GM19395 (cell line): ENCODE measurements around the gene CYB5A.
"Not testable (repeated sequence)": the region's sequence is repeated elsewhere in the genome, so short reads cannot be mapped to it uniquely, and the experiment has no call there.

Experiments used
- ATAC-seq: cut with Tn5 transposase; IDR thresholded peaks from one replicate; pipeline ENCODE4 v1.9.1; 2021; ENCODE audit warnings: mild to moderate bottlenecking, moderate library complexity; ENCODE audit not compliant: unreplicated experiment

CYB5A gene

GRCh38 chr18:74299162-74299561 is 7.4 kb upstream of the CYB5A start:
- ATAC-seq: no peak

- ATAC-seq: no peak
Measured at GRCh38 chr18:74294526-74294925, 2.8 kb upstream of the CYB5A start.

- not testable (repeated sequence) for ATAC-seq
Measured at GRCh38 chr18:74292982-74293381, 1.2 kb upstream of the CYB5A start.

- no peak for ATAC-seq
Measured at GRCh38 chr18:74292541-74292858, 737 bp upstream of the CYB5A start.

GRCh38 chr18:74291472-74291770 is 342 bp downstream of the CYB5A start:
- peak; percentile 2 for ATAC-seq

GRCh38 chr18:74290794-74291471 is 830 bp downstream of the CYB5A start:
- no peak for ATAC-seq

GRCh38 chr18:74290021-74290420 is 1.7 kb downstream of the CYB5A start:
- ATAC-seq: no peak

- no peak for ATAC-seq
Measured at GRCh38 chr18:74289137-74289536, 2.6 kb downstream of the CYB5A start.

- no peak for ATAC-seq
Measured at GRCh38 chr18:74288730-74289129, 3.0 kb downstream of the CYB5A start.

GRCh38 chr18:74288041-74288440 is 3.7 kb downstream of the CYB5A start:
- no peak for ATAC-seq

GRCh38 chr18:74286856-74287255 is 4.9 kb downstream of the CYB5A start:
- no peak for ATAC-seq

- ATAC-seq: no peak
Measured at GRCh38 chr18:74286106-74286855, 5.5 kb downstream of the CYB5A start.

GRCh38 chr18:74285583-74285982 is 6.2 kb downstream of the CYB5A start:
- ATAC-seq: not testable (repeated sequence)

- ATAC-seq: no peak
Measured at GRCh38 chr18:74284980-74285355, 6.8 kb downstream of the CYB5A start.

GRCh38 chr18:74284191-74284979 is 7.4 kb downstream of the CYB5A start:
- no peak for ATAC-seq

- no peak for ATAC-seq
Measured at GRCh38 chr18:74283646-74284045, 8.1 kb downstream of the CYB5A start.

GRCh38 chr18:74282755-74283554 is 8.8 kb downstream of the CYB5A start:
- ATAC-seq: no peak

GRCh38 chr18:74281980-74282754 is 9.6 kb downstream of the CYB5A start:
- peak; percentile 59 for ATAC-seq

- ATAC-seq: no peak
Measured at GRCh38 chr18:74281011-74281979, 10.5 kb downstream of the CYB5A start.
